Stimulated activated CD8-positive, alpha-beta memory T cell treated with anti-CD3 and anti-CD28 coated beads, Interleukin-4, amount 100 ng/mL, for 4 hours (primary cell): ENCODE measurements around the gene ZNF219.
A peak's percentile ranks its signal among the peaks of the same experiment; 100 is the strongest.

ENCODE experiments used
- DNase-seq, 2 donors: peaks; one replicate each; pipeline ENCODE4 v3.0.0-alpha.2; 2020; ENCODE audit warnings: low read depth in 2 of 2, low spot score in 1 of 2

ZNF219 gene

DNA sequence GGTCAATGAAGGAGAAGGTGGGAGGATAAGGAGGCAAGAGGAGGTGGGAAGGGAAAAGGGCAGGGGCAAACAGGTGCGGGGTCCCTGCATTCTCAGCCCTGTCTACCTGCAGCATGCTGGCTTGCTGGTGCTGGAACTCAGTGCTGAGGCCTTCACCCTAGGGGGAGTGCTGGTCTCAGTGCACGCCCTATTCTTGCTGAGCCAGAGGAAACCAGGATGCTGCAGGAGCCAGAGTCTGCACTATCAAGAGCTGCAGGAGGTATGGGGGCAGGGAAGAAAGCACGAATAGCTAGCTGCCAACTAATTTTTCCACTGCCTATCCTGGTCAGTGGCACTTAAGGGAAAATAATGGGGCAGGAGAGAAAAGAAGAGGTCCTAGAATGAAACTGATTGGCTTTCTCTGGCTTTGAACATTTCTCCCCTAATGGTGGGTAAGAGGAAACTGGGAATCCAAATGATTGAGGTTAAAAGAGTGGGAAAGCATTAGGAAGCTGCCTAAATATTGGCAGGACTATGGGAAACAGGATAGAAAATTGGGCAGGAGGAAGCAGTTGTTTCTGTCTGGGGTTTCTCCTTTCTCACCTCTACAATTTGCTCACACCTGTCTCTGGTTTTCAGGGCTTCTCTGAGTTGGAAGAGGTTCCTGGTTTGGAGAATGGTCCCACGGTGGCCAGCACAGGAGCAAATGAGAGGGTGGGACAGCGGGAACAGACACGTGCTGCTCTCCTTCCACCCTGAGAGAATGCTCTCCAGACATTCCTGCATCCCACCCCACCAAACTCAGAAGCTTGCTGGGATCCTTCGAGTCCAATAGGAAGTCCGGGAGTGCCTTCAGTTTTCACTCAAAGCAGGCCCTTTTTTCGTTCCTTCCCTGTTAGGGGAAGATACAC is 4.3 kb upstream of the ZNF219 start:
- no peak for DNase-seq

DNA sequence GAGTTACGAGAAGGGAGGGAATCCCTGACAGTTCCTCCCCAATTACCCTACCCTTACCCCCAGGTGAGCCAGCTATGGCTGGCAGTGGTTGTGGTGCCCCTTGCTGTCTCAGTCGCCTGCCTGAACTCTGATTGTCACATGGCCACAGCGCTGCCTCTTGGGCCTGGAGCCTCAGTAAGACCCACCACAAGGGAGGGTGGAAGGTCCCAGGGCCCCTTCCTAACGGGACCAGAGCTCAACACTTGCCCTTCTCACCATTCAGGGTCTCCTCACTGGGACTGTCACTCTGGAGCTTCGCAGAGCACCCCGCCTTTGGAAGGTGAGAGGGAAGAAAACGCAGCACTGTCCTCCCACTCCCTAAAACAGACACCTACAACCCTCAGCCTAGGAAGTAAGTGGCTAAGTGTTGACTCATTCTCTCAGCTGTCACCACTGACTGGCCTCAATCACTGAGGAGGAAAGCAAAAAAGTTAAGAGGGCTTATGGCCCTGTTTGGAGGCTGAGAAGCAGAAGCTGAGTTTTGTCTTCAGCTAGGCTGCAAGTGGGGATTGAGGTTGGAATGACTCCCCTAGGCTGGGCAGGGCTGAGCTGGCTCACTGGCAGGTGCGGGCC is 3.5 kb upstream of the ZNF219 start:
- no peak for DNase-seq

DNA sequence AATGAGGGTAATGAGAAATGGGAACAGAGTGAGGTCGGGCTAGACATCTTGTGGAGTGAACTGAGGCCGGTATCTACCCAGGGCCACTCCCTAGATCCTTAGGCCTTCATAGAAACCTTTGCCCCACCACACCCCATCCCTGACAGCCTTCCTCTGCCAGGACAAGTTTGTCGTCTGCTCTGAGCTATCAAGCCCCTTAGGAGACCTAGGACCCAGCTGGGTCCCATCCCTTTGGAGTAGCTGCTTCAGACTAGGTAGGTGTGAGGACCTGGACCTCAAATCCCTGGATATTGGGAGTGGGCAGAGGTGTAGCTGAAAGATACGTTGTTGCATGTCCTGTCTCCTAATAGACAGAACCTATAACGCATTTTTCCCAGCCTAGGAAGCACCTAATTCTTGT is 2.5 kb upstream of the ZNF219 start, which contains the start of gene TMEM253:
TMEM253 (plus strand) TSS at position 136 of the 400 bp plus-strand sequence. CDS start 278 bp downstream, outside the sequence.
- DNase-seq, result no peak

DNA sequence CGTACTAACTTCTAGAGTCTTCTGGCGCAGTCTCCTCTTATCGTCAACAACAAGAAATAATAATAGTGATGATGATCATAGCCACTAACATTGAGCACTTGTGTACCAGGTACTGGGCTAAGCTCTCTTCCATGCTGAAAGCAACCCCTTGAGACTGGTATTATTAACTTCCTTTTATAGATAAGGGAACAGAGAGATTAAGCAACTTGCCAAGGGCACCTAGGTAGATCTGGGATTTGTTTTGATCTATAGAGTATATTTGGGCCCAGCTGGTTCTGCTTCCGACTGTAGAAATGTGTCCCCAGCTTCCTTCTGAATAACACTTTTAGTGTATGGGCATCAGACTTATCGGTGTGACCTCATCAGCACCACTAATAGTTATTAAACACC is 1.1 kb upstream of the ZNF219 start:
- no peak for DNase-seq

DNA sequence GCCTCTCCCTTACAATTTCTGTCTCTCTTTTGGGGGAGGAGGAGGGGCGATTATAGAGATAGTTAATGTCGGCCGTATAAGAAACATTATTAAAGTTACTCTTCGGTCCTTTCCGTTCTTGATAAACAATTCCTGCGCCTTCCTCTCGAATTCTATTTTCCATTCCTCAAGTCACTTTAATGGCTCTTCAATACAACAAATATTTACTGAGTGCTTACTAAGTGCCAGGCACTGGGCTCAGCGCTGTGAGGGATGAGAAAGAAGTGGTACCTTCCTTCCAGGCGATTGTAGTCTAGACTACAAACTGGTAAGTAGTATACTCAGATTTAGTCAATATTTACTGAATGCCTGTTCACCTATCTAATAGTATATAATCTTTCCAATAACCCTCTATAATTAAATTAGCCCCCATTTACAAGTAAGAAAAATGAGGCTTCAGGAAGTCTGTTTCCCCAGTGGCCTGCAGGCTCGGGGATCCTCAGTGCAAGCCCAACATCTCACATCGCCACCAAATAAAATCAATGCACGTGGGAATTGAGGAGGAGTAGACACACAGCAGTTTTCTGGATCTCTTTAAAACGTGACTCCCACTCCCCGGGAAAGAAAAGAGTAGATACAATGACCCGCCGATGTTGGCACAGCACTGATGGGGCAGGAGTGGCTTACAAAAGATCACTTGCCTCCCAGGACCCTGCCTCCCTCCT is 589 bp upstream of the ZNF219 start:
- no peak for DNase-seq

DNA sequence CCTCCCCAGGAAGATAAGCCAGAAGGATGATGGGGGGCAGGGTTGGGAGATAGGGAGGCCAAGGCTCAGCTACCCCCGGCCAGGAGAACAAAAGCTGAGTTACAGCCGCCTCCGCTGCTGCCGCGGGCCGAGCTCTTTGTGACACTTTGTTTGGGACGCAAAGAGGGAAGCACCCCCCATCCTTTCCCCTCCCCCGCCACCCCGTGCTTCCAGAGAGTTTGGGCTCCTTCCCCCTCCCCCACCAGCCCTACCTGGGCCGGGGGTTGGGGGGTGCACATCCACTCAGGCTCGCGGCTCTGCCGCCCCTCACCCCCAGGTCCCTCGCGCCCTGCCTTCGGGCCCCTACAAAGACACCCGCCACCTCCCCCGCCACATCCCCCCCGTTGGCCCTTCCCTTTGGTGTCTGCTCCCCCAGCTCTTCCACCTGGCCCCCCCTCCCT is 799 bp downstream of the ZNF219 start:
- DNase-seq, result no peak

DNA sequence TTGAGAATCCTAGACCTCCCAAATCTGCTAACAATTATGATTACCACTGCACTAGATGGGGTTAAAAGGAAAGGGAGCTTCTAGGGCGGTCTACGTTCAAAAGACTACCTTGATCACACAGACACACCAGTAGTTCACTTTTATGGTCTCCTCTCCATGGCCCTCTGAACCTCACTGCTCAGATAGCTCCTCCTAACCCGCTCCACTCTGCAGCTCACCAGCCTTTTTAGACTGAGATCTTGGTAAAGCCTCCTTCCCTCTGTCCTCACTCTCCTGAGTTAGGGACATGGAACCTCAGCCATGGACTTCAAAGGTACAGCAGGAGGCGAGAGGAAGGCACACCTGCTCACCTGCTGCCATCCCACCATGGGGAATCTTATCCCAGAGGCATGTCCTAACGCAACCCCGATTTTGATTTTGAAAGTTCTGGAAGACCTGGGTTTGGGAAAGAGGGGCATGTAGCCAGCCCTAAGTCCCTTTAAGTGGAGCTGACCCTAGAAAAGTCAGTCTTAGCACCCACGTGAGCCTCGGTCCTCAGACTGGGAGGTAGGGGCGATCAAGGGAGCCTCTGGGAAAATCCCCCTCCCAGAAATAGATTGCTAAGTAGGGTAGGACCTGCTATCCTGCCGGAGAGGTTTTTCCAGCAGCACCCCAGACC is 1.3 kb downstream of the ZNF219 start:
- no peak for DNase-seq

DNA sequence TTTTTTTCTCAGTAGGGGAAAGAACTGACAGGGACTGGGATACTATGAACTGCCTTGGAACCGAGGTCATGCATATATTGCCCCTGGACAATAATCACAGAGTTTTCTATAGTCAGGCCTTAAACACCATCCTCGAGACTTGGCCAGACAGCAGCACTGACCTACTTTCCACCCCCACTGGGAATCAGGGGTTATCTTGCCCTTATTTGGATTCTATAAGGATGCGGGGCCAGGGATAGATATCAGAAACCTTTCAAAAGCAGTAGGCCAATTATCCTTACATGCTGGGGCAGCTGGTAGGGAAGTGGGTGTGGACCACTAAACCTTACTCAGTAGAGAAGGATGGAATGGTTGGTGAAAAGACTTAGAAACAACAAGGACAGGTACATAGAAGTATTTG is 2.0 kb downstream of the ZNF219 start:
- DNase-seq, result no peak

DNA sequence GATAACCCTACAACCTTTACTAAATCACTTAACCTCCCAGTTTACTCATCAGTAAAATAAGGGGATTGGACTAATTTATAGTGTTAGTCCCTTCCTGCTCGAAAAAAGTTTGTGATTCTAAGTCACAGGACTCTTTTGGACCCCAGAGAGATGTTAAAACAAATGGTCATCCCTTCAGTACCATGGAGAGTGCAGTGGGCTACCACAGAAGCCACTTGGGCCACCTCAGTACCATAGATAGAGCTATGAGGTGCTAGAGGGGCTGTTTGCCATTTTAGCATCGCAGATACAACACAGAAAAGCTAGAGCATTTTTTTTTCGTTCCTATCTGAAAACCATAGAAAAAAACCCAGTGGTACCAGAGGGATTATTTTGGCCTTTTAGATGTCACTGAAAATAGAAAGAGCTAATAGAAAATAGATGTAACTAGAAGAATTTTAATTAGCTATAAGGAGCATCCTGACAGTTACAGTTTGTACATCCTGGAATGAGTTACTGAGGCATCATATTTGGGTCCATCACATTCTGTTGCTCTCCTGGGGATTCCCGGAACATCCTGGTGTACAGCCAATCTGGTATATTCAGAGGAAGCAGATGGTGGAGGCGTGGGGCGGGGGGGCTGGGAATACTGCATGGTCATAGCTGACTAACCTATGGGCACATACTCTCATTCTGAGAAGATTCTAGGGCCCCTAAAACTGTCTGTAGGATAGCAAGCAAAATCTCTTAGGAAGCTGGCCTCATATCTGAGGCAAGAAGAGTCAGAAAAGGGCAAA is 2.8 kb downstream of the ZNF219 start:
- DNase-seq, result no peak

DNA sequence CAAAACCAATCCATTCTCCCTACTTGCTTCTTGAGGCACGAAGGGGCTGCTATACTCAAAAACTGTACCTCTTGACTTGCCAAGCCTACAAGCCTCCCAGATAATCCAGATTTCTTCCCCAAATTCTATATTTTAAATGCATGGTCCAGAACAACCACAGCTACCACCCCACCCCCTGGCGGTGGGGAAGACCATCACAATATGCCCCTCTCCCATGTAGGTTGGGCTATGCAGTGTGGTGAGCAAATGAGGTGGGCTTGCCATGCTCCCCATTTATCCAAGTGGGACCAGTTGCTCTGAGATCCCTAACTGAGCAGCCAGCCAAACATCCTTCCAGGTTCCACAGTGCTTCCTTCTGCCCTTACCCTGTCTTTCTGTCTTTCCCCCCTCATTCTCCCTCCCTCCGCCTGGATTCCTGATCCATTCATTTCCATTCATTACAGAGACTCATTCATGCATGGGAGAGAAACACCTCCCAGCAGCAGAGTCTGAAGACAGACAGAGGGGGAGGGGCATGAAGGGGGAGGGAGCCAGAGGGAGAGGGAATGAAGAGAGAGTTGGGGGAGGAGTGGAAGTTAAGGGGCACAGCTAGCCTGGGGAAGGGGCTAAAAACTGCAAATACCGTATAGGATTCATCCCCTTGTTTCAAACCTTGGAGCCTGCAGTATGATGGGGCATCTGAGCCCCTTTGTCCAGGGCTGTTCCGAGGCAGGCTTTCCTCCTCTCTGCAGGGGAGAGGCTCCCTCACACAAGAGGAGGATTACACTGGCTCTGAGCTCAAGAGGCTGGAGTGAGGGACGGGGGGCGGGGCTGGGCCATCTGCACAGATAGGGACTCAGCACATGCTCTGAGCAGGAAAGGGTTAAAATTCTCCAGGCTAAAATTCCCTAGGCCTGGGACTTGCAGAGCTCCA is 4.4 kb downstream of the ZNF219 start:
- no peak for DNase-seq

DNA sequence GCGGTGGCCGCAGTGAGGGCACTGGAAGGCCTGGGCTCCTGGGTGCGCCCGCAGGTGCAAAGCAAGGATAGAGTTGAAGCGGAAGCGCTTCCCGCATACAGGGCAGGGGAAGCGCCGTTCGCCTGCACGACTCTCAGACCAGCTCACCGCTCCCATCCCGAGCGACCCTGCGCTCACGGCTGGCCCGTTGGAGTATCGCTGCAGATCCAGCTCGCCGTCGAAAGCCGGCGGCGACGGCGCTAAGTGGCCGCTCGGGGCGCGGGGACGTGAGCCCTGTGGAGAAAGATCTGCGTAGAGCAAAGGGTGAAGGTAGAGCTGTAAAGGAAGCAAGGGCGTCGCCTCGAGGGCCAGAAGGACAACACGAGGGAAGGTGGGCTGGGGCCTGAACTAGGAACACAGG is 5.4 kb downstream of the ZNF219 start:
- DNase-seq, result no peak

DNA sequence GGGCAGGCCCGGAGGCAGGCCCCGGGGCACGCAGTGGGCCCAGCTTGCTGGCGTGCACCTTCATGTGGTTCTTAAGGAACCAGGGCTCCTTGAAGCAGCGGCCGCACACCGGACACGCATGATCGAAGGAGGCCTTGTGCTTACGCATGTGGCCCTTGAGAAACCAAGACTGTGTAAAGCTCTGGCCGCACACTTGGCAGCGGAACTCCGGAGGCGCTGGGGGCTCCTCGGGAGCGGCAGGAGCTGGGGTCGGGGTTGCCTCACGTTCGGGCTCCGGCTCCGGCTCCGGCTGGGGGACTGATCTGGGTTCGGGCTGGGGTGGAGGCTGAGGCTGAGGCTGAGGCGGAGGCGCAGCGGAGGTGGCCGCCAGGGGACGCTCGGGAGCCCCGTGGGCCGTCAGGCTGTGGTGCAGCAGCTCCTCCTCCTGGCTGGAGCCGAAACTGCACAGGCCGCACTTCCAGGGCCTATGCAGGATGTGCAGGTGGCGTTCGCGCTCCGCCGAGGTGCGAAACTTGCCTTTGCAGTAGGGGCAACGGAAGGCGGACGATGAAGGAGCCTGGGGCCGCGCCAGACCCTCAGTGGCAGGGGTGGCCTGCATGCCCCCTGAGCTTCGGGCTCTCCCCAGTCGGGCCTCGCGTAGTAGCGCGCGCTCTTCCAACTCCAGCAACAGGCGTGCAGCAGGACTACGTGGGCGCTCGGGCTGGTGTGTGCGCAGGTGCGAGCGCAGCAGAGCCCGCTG is 6.0 kb downstream of the ZNF219 start:
- DNase-seq, result peak; percentile 73 to 85

DNA sequence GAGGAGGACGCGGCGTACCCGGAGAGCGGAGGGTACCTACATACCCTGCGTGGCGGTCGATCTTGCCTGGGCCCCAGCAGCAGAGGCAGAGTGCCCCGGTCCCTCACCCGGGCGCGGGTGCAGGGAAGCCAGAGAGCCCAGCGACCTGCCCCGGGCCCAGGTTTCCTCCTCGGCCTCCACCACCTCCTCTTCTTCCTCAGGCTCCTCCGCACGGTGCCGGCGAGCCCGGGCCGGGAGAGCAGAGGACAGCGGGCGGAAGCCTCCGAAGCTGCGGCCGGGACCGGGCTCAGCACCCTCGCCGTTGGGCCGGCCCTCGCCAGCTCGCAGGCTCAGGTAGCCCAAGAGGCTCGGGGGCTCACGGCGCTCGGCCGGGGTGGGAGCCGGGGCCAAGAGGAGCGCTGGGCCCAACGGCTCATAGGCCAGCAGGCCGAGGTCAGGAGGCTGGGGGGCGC is 6.6 kb downstream of the ZNF219 start:
- no peak for DNase-seq

DNA sequence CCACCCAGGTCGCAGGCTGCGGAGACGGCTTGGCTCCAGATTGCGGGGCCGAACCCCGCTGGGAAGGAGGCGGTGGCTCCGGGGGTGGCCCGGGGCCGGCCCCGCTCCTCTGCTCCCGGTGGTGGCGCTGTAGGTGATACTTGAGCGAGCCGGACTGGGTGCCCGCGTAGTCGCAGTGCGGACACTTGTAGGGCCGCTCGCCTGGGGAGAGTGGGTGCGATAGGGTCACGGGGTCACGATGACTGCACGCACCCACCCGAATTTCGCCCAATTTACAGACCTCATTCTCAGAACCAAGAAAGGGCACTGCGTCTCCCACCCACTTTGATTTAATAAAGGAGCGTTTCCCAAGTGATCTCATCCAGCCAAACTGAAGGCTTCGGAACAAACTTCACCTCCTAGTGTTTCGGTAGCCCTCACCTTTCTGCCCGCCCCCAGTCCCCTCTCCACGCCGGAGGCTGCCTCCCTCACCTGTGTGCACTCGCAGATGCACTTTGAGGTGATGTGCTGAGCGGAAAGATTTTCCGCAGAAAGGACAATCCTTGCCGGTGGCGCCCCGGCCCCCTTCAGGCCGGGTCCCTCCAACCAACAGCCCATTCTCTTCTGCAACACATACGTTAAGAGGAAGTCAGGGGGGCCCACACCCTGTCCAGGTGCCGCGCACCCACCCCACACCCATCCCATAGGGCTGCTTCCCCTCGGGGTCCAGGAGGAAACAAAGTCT is 7.4 kb downstream of the ZNF219 start:
- no peak for DNase-seq

DNA sequence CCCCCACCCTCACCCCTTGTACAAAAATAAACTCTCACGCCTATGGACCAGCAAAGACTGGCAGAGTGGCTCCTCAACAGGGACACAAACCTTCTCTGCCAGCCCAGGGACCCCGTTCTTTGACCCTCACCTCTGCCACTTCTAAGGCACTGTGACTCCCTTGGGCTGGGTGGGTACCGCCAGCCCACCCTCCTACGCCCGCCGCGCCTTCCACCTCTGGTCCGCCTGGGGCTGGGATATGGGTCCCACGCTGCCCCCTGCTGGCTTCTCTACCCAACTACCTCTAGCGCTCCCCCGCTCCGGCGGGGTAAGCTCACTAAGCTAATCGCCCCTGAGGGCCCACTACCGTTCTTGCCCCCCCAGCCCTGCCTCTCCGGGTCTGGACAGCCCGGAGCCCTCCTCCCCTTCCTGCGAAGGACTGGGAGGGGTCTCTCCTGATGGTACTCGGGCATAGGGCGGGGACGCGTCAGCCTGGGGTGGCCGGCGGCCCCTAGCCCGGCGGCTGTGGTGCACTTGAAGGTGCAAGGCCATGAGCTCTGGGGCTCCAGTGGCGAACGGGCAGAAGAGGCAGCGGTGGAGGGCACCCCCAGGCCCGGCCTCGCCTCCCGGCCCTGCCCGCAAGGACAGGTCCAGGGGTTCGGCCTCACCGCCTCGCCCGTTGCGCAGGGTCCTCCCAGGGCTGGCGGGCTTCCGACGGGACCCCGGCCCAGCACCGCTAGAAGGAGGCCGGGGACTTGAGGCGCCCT is 8.1 kb downstream of the ZNF219 start:
- DNase-seq, result no peak

DNA sequence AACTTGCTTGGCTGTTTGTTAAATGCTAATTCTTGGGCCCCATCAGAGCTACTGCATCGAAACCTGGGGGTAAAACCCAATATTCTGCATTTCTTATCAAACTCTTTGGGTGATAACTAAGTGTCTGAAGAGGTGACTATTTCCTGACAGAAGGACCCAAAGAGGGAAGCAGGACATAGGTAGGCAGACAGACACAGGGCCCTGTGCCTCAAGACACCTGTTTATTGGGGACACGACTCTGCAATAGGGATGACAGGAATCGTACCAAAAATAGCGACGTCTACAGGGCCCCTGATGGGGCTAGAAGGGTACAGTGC is 8.6 kb downstream of the ZNF219 start:
- no peak for DNase-seq

DNA sequence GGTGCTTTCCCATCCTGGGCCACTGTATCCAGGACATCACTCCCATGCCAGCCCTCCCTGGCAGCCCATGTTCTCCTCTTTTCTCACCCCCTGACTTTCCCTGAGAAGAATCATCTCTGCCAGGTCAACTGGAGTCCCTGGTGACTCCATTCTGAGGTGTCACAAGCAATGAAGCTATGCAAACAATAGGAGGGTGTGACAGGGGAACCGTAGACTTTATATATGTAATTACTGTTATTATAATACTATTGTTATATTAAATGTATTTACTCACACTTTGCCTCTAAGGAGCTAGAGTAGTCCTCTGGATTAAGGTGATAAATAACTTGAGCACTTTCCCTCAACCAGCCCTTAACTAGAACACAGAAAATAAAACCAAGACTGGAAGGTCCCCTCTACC is 9.2 kb downstream of the ZNF219 start:
- DNase-seq, result no peak

DNA sequence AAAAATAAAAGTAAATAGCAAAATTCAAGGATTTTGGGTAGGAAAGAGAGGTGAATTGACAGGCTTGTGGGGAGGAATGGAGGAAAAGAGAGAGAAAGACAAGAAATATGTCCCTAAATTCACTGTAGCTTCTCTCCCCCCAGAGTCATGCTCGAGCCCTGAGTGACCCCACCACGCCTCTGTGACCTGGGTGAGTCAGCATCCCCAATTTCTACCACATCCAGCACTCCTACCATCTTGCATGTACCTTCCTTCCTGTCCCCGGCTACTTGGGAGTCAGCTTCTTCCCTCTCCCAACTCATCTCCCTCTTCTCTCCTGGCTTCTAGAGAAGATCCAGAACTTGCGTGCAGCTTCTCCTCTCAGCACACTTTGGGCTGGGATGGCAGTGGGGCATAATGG is 9.8 kb downstream of the ZNF219 start:
- DNase-seq, result no peak
